ENCODE results near the gene GLB1L3.

- TF ChIP-seq POLR2A (IDR thresholded peaks at IDR 0.05): no peak
- no peak for TF ChIP-seq CTCF (IDR thresholded peaks at IDR 0.05 in 8 of 11, conservative IDR thresholded peaks at IDR 0.05 in 3 of 11)
Observed at GRCh38 chr11:134362192-134362901, 86.2 kb downstream of the GLB1L3 start.

Measured in spleen (tissue), 7 donors.